A549 (cell line): ENCODE data around the gene TRANK1. TPM values are rescaled to one million over a fixed set of nuclear protein-coding genes. Genes with fewer than 3 reads are reported as not detected.
"Not testable (repeated sequence)": the region's sequence is repeated elsewhere in the genome, so short reads cannot be mapped to it uniquely, and the experiment has no call there.

Source experiments
- ATAC-seq, 2 experiments: fragments of 200-7000 bp in 1 of 2; fragments of >200 bp in 1 of 2; cut with Nextera tagmentation in 1 of 2; cut with Tn5 transposase in 1 of 2; 3 replicates each; pipeline versions ENCODE4 v1.8.0 to v1.9.1; 2018 to 2020; ENCODE audit warnings: mild to moderate bottlenecking in 1 of 2, moderate library complexity in 1 of 2
- CTCF ChIA-PET: fragments of 300-600 bp; sonication (Branson Sonifier 250); formaldehyde crosslinking; extraction: SDS; loops from one replicate; lab custom pipeline; 2021; ENCODE audit warnings: antibody characterized with exemption, inconsistent platforms; lab: Yijun Ruan, JAX
- POLR2A ChIA-PET: fragments of 350-600 bp; formaldehyde crosslinking; extraction: SDS; loops from one replicate; lab custom pipeline; 2021; ENCODE audit warnings: antibody characterized with exemption, inconsistent platforms; lab: Yijun Ruan, JAX
- DNase-seq, 2 experiments: peaks; one replicate each; pipeline versions ENCODE4 v3.0.0 to v3.0.0-alpha.2; 2011 to 2016; ENCODE audit warnings: low read depth in 1 of 2, low spot score in 1 of 2
- FAIRE-seq: peaks from 2 replicates; lab custom pipeline; 2011; peaks lifted over from hg19 to GRCh38; lab: Jason Lieb, UNC
- H3K27ac ChIP-seq, 2 experiments: fragments of >200 bp; sonication (Bioruptor Twin); formaldehyde crosslinking; 3 replicates each; pipeline ENCODE4 v1.5.1; 2016 to 2017
- H3K4me1 ChIP-seq: fragments of >200 bp; sonication (Bioruptor Twin); formaldehyde crosslinking; 3 replicates; pipeline ENCODE4 v1.6.1; 2016
- H3K4me2 ChIP-seq: fragments of >200 bp; sonication (Bioruptor Twin); formaldehyde crosslinking; 3 replicates; pipeline ENCODE4 v1.6.1; 2016
- H3K4me3 ChIP-seq: fragments of >200 bp; sonication (Bioruptor Twin); formaldehyde crosslinking; 3 replicates; pipeline ENCODE4 v1.5.1; 2016
- H3K9me3 ChIP-seq: fragments of >200 bp; sonication (Bioruptor Twin); formaldehyde crosslinking; 3 replicates; pipeline ENCODE4 v1.6.1; 2016
- BHLHE40 ChIP-seq: IDR thresholded peaks from 2 replicates; pipeline ENCODE4 v1.6.1; 2012; ENCODE audit warnings: low read depth, low read length, inconsistent platforms
- CBX2 ChIP-seq: fragments of 200-600 bp; sonication (generic); IDR thresholded peaks from 2 replicates; pipeline ENCODE4 v1.6.1; 2016; ENCODE audit warnings: low read depth, mild to moderate bottlenecking, borderline replicate concordance
- HOXB5 ChIP-seq: fragments of 250-450 bp; sonication (Bioruptor Pico); IDR thresholded peaks from 2 replicates; pipeline ENCODE4 v1.5.0; 2020; ENCODE audit warnings: mild to moderate bottlenecking, moderate library complexity
- JUN ChIP-seq, 2 experiments: fragments of >200 bp; sonication (Bioruptor Twin); formaldehyde crosslinking; IDR thresholded peaks; 2 replicates in 1 of 2; 3 replicates in 1 of 2; pipeline ENCODE4 v1.6.1; 2016 to 2017
- JUNB ChIP-seq: fragments of >200 bp; sonication (Bioruptor Twin); formaldehyde crosslinking; IDR thresholded peaks from 2 replicates; pipeline ENCODE4 v1.6.1; 2016
- NFE2L2 ChIP-seq: fragments of 150-350 bp; conservative IDR thresholded peaks from 2 replicates; pipeline ENCODE4 v1.6.1; 2014; ENCODE audit warnings: low read length
- POLR2A ChIP-seq: IDR thresholded peaks from 2 replicates; pipeline ENCODE4 v1.6.1; 2012; ENCODE audit warnings: mild to moderate bottlenecking, low read length
- RAD21 ChIP-seq, 2 experiments: fragments of >200 bp in 1 of 2; sonication (Bioruptor Twin) in 1 of 2; formaldehyde crosslinking in 1 of 2; IDR thresholded peaks in 1 of 2; conservative IDR thresholded peaks in 1 of 2; 2 replicates in 1 of 2; 3 replicates in 1 of 2; pipeline ENCODE4 v1.6.1; 2012 to 2018; ENCODE audit warnings: inconsistent platforms in 1 of 2
- TFCP2L1 ChIP-seq: fragments of 250-450 bp; sonication (Bioruptor Pico); IDR thresholded peaks from 2 replicates; pipeline ENCODE4 v1.5.0; 2021; ENCODE audit warnings: mild to moderate bottlenecking
- TP53 ChIP-seq: fragments of 250-450 bp; sonication (Bioruptor Pico); IDR thresholded peaks from 2 replicates; pipeline ENCODE4 v1.5.0; 2021; ENCODE audit warnings: mild to moderate bottlenecking, moderate library complexity
- ZC3H11A ChIP-seq: fragments of 450-650 bp; IDR thresholded peaks from 2 replicates; pipeline ENCODE4 v1.6.1; 2014; ENCODE audit warnings: antibody characterized with exemption, mild to moderate bottlenecking
- WGBS: methylation state at CpG from one replicate; pipeline ENCODE4 v1.1.6; 2017; ENCODE audit errors: missing lambda C conversion rate; 5-methylcytosine and 5-hydroxymethylcytosine counted together
- polyA plus RNA-seq, 4 experiments: library from polyadenylated mRNA; depleted of rRNA in 3 of 4; stranded (reverse); fragments of >200 nt; fragmentation: RNase III in 1 of 4; extraction: RNeasy Plus Mini Kit Qiagen cat#74134 plus additional on column Dnase treatment in 1 of 4; gene quantifications; 2 replicates in 3 of 4; 3 replicates in 1 of 4; pipeline ENCODE4 v1.2.3, GENCODE V29; 2011 to 2017
- TF ChIP-seq, protein P1 (sequence below): fragments of 250-450 bp; sonication (Bioruptor Pico); IDR thresholded peaks from 2 replicates; pipeline ENCODE4 v1.5.0; 2020; ENCODE audit warnings: low read depth, mild to moderate bottlenecking, moderate library complexity
- TF ChIP-seq, protein P2 (sequence below): fragments of >200 bp; sonication (Bioruptor Twin); formaldehyde crosslinking; IDR thresholded peaks from 3 replicates; pipeline ENCODE4 v1.5.1; 2016
- TF ChIP-seq, protein P3 (sequence below): IDR thresholded peaks from 2 replicates; pipeline ENCODE4 v1.6.1; 2012
- TF ChIP-seq, protein P4 (sequence below): fragments of 150-350 bp; IDR thresholded peaks from 2 replicates; pipeline ENCODE4 v1.6.1; 2014; ENCODE audit warnings: low read depth, mild to moderate bottlenecking, low read length

The TRANK1 gene
- polyA plus RNA-seq, 2 of the 4 experiments (the other 2 are of a cell fraction): 0.58 to 3.2 TPM

DNA sequence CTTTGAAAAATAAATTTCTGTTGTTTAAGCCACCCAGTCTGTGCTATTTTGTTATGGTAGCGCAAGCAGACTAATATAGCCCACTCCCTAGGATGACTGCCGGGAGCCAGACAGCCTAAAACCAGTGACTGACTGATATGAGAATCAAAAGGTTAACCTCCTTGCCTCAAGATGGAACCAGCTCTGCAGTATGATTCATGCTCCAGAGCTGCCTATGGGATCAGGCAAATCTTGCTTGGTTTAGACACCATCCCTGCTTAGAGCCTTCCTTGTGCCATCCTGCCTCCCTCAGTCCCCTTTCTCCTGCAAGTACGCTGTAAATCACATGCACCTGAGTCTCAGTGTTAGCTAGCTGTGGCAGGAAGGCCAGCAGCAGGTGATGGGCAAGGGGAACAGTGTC is 39.3 kb downstream of the TRANK1 start:
- 97% methylated on average over 3 of the region's 3 CpGs for WGBS
- no peak overlapping the region for H3K27ac ChIP-seq
- TF ChIP-seq TP53 (CRISPR knock-in tag): no peak
- no peak for TF ChIP-seq JUN (IDR thresholded peaks at IDR 0.05)
- TF ChIP-seq NFE2L2: no peak
- no peak for TF ChIP-seq BHLHE40
- no peak for TF ChIP-seq TFCP2L1
- TF ChIP-seq POLR2A: no peak
- no peak overlapping the region for H3K4me2 ChIP-seq
- ChIA-PET POLR2A (no interaction called here), CTCF (interaction anchor here (0.6 to 4.7 kb wide), 12 partner anchors 12 to 309 kb away, joined by 3 to 23 read pairs (median 4); no protein-coding TSS in a partner anchor)
- no peak for FAIRE-seq
- ATAC-seq: no peak
- peaks cover 10% of the 10 kb centered on the region; the same call in 1 of the 3 replicates for H3K4me1 ChIP-seq
- no peak overlapping the region for H3K4me3 ChIP-seq
- no peak for DNase-seq
- no peaks in the 10 kb centered on the region for H3K9me3 ChIP-seq

DNA sequence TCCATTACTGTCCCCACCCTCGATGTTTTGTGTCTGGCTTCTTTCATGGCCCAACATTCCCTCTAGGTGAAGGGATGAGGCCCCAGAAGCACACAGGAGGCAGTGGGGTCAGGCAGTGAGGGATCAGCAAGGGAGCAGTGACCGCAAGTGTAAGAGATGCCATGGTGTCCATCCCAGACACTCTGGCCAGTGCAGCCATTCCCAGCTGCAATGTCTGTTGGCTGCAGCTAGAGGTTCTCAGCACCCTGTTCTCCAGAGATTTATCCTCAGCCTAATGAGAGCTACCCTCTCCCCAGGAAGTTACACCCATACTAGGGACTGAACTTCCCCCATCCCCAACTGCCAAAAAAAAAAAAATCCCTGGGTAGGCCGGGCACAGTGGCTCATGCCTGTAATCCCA is 40.2 kb downstream of the TRANK1 start:
- TF ChIP-seq HOXB5 (CRISPR knock-in tag): no peak
- TF ChIP-seq, protein P1, sequence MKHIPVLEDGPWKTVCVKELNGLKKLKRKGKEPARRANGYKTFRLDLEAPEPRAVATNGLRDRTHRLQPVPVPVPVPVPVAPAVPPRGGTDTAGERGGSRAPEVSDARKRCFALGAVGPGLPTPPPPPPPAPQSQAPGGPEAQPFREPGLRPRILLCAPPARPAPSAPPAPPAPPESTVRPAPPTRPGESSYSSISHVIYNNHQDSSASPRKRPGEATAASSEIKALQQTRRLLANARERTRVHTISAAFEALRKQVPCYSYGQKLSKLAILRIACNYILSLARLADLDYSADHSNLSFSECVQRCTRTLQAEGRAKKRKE (CRISPR knock-in tag): no peak
- TF ChIP-seq, protein P2, sequence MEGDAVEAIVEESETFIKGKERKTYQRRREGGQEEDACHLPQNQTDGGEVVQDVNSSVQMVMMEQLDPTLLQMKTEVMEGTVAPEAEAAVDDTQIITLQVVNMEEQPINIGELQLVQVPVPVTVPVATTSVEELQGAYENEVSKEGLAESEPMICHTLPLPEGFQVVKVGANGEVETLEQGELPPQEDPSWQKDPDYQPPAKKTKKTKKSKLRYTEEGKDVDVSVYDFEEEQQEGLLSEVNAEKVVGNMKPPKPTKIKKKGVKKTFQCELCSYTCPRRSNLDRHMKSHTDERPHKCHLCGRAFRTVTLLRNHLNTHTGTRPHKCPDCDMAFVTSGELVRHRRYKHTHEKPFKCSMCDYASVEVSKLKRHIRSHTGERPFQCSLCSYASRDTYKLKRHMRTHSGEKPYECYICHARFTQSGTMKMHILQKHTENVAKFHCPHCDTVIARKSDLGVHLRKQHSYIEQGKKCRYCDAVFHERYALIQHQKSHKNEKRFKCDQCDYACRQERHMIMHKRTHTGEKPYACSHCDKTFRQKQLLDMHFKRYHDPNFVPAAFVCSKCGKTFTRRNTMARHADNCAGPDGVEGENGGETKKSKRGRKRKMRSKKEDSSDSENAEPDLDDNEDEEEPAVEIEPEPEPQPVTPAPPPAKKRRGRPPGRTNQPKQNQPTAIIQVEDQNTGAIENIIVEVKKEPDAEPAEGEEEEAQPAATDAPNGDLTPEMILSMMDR: peak; percentile 29; the same call in 1 of the 3 replicates
- no peak for TF ChIP-seq CBX2
- TF ChIP-seq, protein P3, sequence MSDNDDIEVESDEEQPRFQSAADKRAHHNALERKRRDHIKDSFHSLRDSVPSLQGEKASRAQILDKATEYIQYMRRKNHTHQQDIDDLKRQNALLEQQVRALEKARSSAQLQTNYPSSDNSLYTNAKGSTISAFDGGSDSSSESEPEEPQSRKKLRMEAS: no peak
- TF ChIP-seq POLR2A: no peak
- no peak for TF ChIP-seq ZC3H11A
- no peak for TF ChIP-seq JUNB
- TF ChIP-seq RAD21 (conservative IDR thresholded peaks at IDR 0.05 in 1 of 2, IDR thresholded peaks at IDR 0.05 in 1 of 2): peak; percentile 40 to 64; a peak in 3 of 5 replicates
- TF ChIP-seq, all 56 proteins: peak for 2
- DNase-seq (peak in 1 of 2 experiments; percentile 37), FAIRE-seq (no peak), ATAC-seq (peak; percentile 69 to 78; a peak in 4 of 6 replicates)
- Histone ChIP-seq H3K4me1 (peaks cover 8% of the 10 kb centered on the region; the same call in 1 of the 3 replicates), H3K4me2 (no peak overlapping the region), H3K4me3 (no peak overlapping the region), H3K27ac (no peak overlapping the region), H3K9me3 (no peaks in the 10 kb centered on the region)
- WGBS: 63% methylated on average over 3 of the region's 3 CpGs
- POLR2A ChIA-PET: interaction anchor here (0.7 kb wide), 2 partner anchors 89 to 175 kb away, joined by 3 read pairs; partner anchors contain the start of genes EPM2AIP1 and MLH1
- CTCF ChIA-PET: interaction anchor here (0.6 to 4.7 kb wide), 11 partner anchors 12 to 310 kb away, joined by 3 to 23 read pairs (median 3); no protein-coding TSS in a partner anchor

DNA sequence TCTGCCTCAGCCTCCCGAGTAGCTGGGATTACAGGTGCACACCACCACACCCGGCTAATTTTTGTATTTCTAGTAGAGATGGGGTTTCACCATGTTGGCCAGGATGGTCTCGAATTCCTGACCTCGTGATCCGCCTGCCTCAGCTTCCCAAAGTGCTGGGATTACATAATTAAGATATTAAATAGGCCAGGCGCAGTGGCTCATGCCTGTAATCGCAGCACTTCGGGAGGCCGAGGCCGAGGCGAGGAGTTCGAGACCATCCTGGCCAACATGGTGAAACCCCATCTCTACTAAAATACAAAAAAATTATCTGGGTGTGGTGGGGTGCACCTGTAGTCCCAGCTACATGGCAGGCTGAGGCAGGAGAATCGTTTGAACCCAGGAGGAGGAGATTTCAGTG is 40.8 kb downstream of the TRANK1 start:
- H3K27ac ChIP-seq, H3K4me3 ChIP-seq, FAIRE-seq, H3K9me3 ChIP-seq, DNase-seq, H3K4me1 ChIP-seq, ATAC-seq, H3K4me2 ChIP-seq: not testable (repeated sequence)
- CTCF ChIA-PET: interaction anchor here (0.7 to 4.7 kb wide), 6 partner anchors 35 to 203 kb away, joined by 3 to 23 read pairs (median 3); no protein-coding TSS in a partner anchor
- POLR2A ChIA-PET: interaction anchor here (0.7 kb wide), 1 partner anchor 174 kb away, joined by 3 read pairs; no protein-coding TSS in a partner anchor
- 78% methylated on average over 7 of the region's 13 CpGs for WGBS

DNA sequence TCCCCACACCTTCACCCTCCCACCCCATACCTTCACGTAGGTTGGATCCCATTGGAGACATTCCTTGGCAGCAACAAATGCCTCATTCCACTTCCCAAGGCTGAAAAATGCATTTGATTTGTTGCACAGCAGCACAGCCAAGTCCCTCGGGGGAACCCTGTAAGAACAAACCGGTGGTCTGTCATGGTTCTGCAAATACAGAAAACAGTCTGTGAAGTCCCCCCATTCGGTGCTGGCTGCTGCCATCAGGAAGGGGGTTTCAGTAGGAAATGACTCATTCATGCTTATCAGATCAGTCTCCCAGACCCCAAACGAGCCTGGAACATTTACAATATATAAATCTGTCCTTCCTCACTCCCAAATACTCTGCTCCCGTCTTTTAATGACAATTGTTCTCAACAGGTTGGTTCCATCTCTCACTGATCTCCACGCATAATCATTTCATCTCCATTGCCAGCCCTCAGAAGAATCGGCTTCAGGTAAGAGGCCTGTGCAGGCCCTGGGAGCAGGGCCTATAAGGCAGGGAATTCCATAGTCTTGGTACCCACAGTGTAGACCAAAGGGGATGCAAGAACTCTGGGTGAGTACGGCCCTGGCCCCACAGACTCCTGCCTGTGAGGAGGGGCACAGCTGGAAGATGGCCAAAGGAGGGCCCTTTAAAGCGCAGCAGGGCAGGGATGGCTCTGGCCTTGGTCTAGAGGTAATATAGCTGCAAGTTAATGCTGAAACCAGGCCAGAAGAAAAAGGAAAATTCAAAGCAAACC is 41.6 kb downstream of the TRANK1 start:
- ChIA-PET POLR2A (no interaction called here), CTCF (interaction anchor here (0.7 to 1.8 kb wide), 3 partner anchors 12 to 55 kb away, joined by 3 to 4 read pairs (median 3); no protein-coding TSS in a partner anchor)
- no peak for FAIRE-seq
- 73% methylated on average over 10 of the region's 10 CpGs for WGBS
- Histone ChIP-seq H3K9me3 (no peaks in the 10 kb centered on the region), H3K4me3 (no peak overlapping the region), H3K4me2 (no peak overlapping the region), H3K4me1 (no peaks in the 10 kb centered on the region), H3K27ac (no peak overlapping the region)
- no peak for ATAC-seq
- DNase-seq: no peak
- TF ChIP-seq, protein P4, sequence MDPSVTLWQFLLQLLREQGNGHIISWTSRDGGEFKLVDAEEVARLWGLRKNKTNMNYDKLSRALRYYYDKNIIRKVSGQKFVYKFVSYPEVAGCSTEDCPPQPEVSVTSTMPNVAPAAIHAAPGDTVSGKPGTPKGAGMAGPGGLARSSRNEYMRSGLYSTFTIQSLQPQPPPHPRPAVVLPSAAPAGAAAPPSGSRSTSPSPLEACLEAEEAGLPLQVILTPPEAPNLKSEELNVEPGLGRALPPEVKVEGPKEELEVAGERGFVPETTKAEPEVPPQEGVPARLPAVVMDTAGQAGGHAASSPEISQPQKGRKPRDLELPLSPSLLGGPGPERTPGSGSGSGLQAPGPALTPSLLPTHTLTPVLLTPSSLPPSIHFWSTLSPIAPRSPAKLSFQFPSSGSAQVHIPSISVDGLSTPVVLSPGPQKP: no peak
